Adrenal gland (tissue), 12 donors: Measurements from ENCODE around the gene SIRT6. TPM values are rescaled to one million over a fixed set of nuclear protein-coding genes. Genes with fewer than 3 reads are reported as not detected.
"Not testable (repeated sequence)": the region's sequence is repeated elsewhere in the genome, so short reads cannot be mapped to it uniquely, and the experiment has no call there.

Experiments used
- DNase-seq, 7 donors: peaks; one replicate each; pipeline ENCODE4 v3.0.0-alpha.2; 2019 to 2020
- H3K27ac ChIP-seq, 5 donors: fragments of 200-600 bp; sonication (generic) in 4 of 5; 1 replicate in 3 of 5; 2 replicates in 2 of 5; pipeline versions ENCODE4 v1.5.1 to v1.8.0; 2016 to 2020; ENCODE audit warnings: mild to moderate bottlenecking in 1 of 5
- H3K27me3 ChIP-seq: fragments of 200-600 bp; 2 replicates; pipeline ENCODE4 v1.8.0; 2021
- H3K36me3 ChIP-seq, 2 donors: fragments of 200-600 bp; replicated peaks in 1 of 2; 1 replicate in 1 of 2; 2 replicates in 1 of 2; pipeline versions ENCODE4 v1.5.1 to v1.8.0; 2018 to 2022
- H3K4me1 ChIP-seq, 2 donors: fragments of 200-600 bp; replicated peaks in 1 of 2; 1 replicate in 1 of 2; 2 replicates in 1 of 2; pipeline versions ENCODE4 v1.5.1 to v1.8.0; 2018 to 2021
- H3K4me3 ChIP-seq, 4 donors: fragments of 200-600 bp; sonication (generic) in 3 of 4; one replicate each; pipeline ENCODE4 v1.5.1; 2016 to 2018
- H3K9me3 ChIP-seq, 3 donors: fragments of 200-600 bp; sonication (generic) in 1 of 3; replicated peaks in 1 of 3; 1 replicate in 2 of 3; 2 replicates in 1 of 3; pipeline versions ENCODE4 v1.5.1 to v1.8.0; 2016 to 2021
- CTCF ChIP-seq, 6 experiments: fragments of 450-650 bp in 4 of 6; fragments of 200-600 bp in 2 of 6; sonication (generic) in 1 of 6; IDR thresholded peaks; 1 replicate in 5 of 6; 2 replicates in 1 of 6; pipeline versions ENCODE4 v1.5.1 to v1.8.0; 2016 to 2021; ENCODE audit warnings: antibody characterized with exemption in 6 of 6, mild to moderate bottlenecking in 2 of 6, moderate library complexity in 1 of 6
- POLR2A ChIP-seq, 2 donors: fragments of 450-650 bp; IDR thresholded peaks; one replicate each; pipeline ENCODE4 v1.6.1; 2017; ENCODE audit warnings: antibody characterized with exemption in 2 of 2, mild to moderate bottlenecking in 2 of 2, moderate library complexity in 1 of 2
- WGBS, 4 donors: extraction: QIAGEN DNeasy Blood & Tissue Kit in 2 of 4; methylation state at CpG; one replicate each; pipeline versions ENCODE4 v1.1.5 to v1.1.7; 2013 to 2017; 5-methylcytosine and 5-hydroxymethylcytosine counted together
- intact Hi-C, 2 donors: fragments of 100-400 bp; cut with DNase I; formaldehyde crosslinking; loops; one replicate each; pipeline versions ENCODE4 v1.14.1 to v1.15.0; 2022 to 2023
- polyA plus RNA-seq, 3 donors: library from polyadenylated mRNA; stranded (reverse); fragments of 200-250 nt in 2 of 3; fragments of 350-450 nt in 1 of 3; fragmentation: Illumina TruSeq in 1 of 3; extraction: RNeasy Lipid Tissue Mini Kit (QIAGEN cat#74804) in 1 of 3; gene quantifications; one replicate each; pipeline ENCODE4 v1.2.3, GENCODE V29; 2013 to 2014
- total RNA-seq, 9 donors: library from RNA; depleted of rRNA in 4 of 9; stranded (reverse); fragments of >200 nt in 4 of 9; fragments of 120-200 nt in 1 of 9; fragmentation: NEBNext Ultra II Directional in 1 of 9; extraction: Animal tissue kit (Norgen Biotek cat#: 25700) in 1 of 9; gene quantifications; one replicate each; pipeline versions ENCODE4 v1.1.0 to v1.2.4, GENCODE V29; 2013 to 2023
- donor health status: healthy with polysubstance abuse.
- donor health status: Bipolar disorder and iron deficiency.
- donor health status: DM: yes; HTN: yes; CAD: no.
- donor health status: DM: no; HTN: no; CAD: no.
- donor health status: DM: no; HTN: no; CAD: no.
- donor health status: DM: yes; HTN: yes; CAD: no.

SIRT6 gene
- total and polyA plus RNA-seq, 12 donors = 2.8 to 72.8 (median 25.1) TPM

GRCh38 chr19:4220188-4220587, 37.8 kb upstream of the SIRT6 start:
- Histone ChIP-seq H3K4me1 (no peaks in the 10 kb centered on the region), H3K27ac (no peak overlapping the region), H3K27me3 (no peaks in the 10 kb centered on the region), H3K4me3 (no peak overlapping the region), H3K36me3 (no peaks in the 10 kb centered on the region), H3K9me3 (no peaks in the 10 kb centered on the region)
- intact Hi-C loops = no loop called here
- TF ChIP-seq POLR2A (IDR thresholded peaks at IDR 0.05) = no peak
- no peak for TF ChIP-seq CTCF (IDR thresholded peaks at IDR 0.05)
- 86 to 97% (median 93%) methylated on average over 6 to 7 of the region's 7 CpGs for WGBS, 4 donors
- DNase-seq = no peak

- intact Hi-C loops, H3K27me3 ChIP-seq, H3K4me1 ChIP-seq, H3K36me3 ChIP-seq, H3K4me3 ChIP-seq, H3K27ac ChIP-seq, H3K9me3 ChIP-seq, DNase-seq: not testable (repeated sequence)
- WGBS, 4 donors = 46 to 76% (median 68%) methylated on average over 1 of the region's 1 CpG
These were observed 36.2 kb upstream of the SIRT6 start for GRCh38 chr19:4218523-4218922.

- H3K36me3 ChIP-seq = no peaks in the 10 kb centered on the region
- TF ChIP-seq CTCF (IDR thresholded peaks at IDR 0.05) (no peak), POLR2A (IDR thresholded peaks at IDR 0.05) (no peak)
- no peaks in the 10 kb centered on the region for H3K27me3 ChIP-seq
- H3K27ac ChIP-seq = no peak overlapping the region
- no peak for DNase-seq
- no peak overlapping the region for H3K4me3 ChIP-seq
- intact Hi-C loops = no loop called here
- 94 to 95% (median 95%) methylated on average over 30 to 81 of the region's 81 CpGs for WGBS, 4 donors
- no peaks in the 10 kb centered on the region for H3K4me1 ChIP-seq
- H3K9me3 ChIP-seq = no peaks in the 10 kb centered on the region
These were observed 35.3 kb upstream of the SIRT6 start for GRCh38 chr19:4217429-4218264.

- H3K36me3 ChIP-seq = no peaks in the 10 kb centered on the region
- WGBS, 4 donors = 74 to 89% (median 79%) methylated on average over 5 to 6 of the region's 6 CpGs
- H3K9me3 ChIP-seq = no peaks in the 10 kb centered on the region
- TF ChIP-seq POLR2A (IDR thresholded peaks at IDR 0.05) (no peak), CTCF (IDR thresholded peaks at IDR 0.05) (no peak)
- H3K27me3 ChIP-seq = no peaks in the 10 kb centered on the region
- no peak overlapping the region for H3K27ac ChIP-seq
- no peak for DNase-seq
- no peak overlapping the region for H3K4me3 ChIP-seq
- intact Hi-C loops = no loop called here
- no peaks in the 10 kb centered on the region for H3K4me1 ChIP-seq
These were observed 34.5 kb upstream of the SIRT6 start for GRCh38 chr19:4216846-4217245.

- Histone ChIP-seq H3K27ac (no peak overlapping the region), H3K4me3 (no peak overlapping the region), H3K36me3 (no peaks in the 10 kb centered on the region), H3K9me3 (no peaks in the 10 kb centered on the region), H3K4me1 (no peaks in the 10 kb centered on the region), H3K27me3 (no peaks in the 10 kb centered on the region)
- intact Hi-C loops = no loop called here
- 50 to 65% (median 61%) methylated on average over 8 to 10 of the region's 10 CpGs for WGBS, 4 donors
- no peak for DNase-seq
- TF ChIP-seq POLR2A (IDR thresholded peaks at IDR 0.05) = no peak
- TF ChIP-seq CTCF (IDR thresholded peaks at IDR 0.05) = no peak
These were observed 33.4 kb upstream of the SIRT6 start for GRCh38 chr19:4215807-4216206.
